ENCODE data around the gene ABCA1.

DNA sequence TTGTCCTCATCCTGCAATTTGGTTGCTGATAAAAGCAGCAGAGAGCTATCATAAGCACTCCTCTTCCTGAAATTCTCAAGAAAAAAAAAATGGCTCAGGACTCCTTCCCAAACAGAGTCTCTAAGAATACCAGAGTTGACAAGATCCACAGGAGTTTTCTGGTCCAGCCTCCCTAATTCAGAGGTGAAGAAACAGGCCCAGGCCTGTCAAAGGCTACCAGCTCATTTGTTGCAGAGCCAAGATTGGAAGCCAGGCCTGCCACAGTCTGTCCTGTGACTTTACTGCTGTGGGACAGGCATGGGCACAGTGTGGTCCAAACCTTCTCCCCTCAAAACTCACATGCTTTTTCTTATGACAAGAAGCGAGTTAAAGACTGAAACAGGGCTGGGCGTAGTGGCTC, 122.5 kb downstream of the ABCA1 start:
- TF ChIP-seq, protein P1, sequence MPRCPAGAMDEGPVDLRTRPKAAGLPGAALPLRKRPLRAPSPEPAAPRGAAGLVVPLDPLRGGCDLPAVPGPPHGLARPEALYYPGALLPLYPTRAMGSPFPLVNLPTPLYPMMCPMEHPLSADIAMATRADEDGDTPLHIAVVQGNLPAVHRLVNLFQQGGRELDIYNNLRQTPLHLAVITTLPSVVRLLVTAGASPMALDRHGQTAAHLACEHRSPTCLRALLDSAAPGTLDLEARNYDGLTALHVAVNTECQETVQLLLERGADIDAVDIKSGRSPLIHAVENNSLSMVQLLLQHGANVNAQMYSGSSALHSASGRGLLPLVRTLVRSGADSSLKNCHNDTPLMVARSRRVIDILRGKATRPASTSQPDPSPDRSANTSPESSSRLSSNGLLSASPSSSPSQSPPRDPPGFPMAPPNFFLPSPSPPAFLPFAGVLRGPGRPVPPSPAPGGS (IDR thresholded peaks at IDR 0.05; ENCODE audit: borderline replicate concordance, insufficient read depth, low read depth, low read length, poor library complexity, severe bottlenecking): no peak
- TF ChIP-seq SIN3A (IDR thresholded peaks at IDR 0.05; ENCODE audit: low read depth, low read length): no peak
- TF ChIP-seq ZSCAN29 (IDR thresholded peaks at IDR 0.05): no peak
- TF ChIP-seq SP1 (IDR thresholded peaks at IDR 0.05; ENCODE audit: low read depth, low read length): no peak
- no peak for TF ChIP-seq EZH2 (IDR thresholded peaks at IDR 0.05; ENCODE audit: borderline replicate concordance, control insufficient read depth, low read depth, low read length)
- TF ChIP-seq, protein P2, sequence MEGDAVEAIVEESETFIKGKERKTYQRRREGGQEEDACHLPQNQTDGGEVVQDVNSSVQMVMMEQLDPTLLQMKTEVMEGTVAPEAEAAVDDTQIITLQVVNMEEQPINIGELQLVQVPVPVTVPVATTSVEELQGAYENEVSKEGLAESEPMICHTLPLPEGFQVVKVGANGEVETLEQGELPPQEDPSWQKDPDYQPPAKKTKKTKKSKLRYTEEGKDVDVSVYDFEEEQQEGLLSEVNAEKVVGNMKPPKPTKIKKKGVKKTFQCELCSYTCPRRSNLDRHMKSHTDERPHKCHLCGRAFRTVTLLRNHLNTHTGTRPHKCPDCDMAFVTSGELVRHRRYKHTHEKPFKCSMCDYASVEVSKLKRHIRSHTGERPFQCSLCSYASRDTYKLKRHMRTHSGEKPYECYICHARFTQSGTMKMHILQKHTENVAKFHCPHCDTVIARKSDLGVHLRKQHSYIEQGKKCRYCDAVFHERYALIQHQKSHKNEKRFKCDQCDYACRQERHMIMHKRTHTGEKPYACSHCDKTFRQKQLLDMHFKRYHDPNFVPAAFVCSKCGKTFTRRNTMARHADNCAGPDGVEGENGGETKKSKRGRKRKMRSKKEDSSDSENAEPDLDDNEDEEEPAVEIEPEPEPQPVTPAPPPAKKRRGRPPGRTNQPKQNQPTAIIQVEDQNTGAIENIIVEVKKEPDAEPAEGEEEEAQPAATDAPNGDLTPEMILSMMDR (IDR thresholded peaks at IDR 0.05 in 2 of 3, conservative IDR thresholded peaks at IDR 0.05 in 1 of 3; ENCODE audit: control insufficient read depth in 2 of 3, extremely low read depth in 1 of 3, insufficient read depth in 1 of 3, low read depth in 3 of 3, low read length in 3 of 3): no peak
